ENCODE results near the gene MYO6.

DNA sequence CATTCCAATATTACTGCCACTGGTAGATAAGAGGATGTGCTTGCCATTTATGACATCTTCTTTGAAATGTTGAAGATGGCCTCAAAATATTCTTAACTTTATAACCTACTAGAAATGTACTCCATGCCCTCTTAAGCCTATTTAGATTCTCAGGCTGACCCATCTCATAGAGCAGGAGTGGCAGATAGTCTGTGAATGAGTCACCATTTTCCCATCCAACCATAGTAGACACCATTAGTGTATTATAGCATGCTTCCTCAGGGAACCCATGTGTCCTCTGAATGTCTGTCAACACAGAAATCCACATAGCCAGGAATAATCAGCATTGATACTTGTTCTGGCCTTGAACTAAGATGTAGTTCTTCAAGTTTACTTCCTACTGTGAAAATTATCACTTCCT, 173.2 kb downstream of the MYO6 start:
- TF ChIP-seq CTCF (IDR thresholded peaks at IDR 0.05) (no peak), POLR2A (IDR thresholded peaks at IDR 0.05) (no peak)
